ENCODE measurements around the gene ZSWIM4. TPM values are rescaled to one million over a fixed set of nuclear protein-coding genes. Genes with fewer than 3 reads are reported as not detected.

The ZSWIM4 gene
- total and polyA plus RNA-seq, 2 of the 4 experiments (the other 2 are of a cell fraction): 2.2 to 6.2 TPM

- in situ Hi-C loops (cut with MboI; ENCODE audit: low sequenced_read_pairs): no loop called here
- no peak overlapping the region for H3K14ac ChIP-seq (replicated peaks; ENCODE audit: low read depth, low read length)
- peaks cover 0 to 12% of the 10 kb centered on the region in 2 experiments; a peak in 2 of 4 replicates for H3K79me1 ChIP-seq (ENCODE audit: low read depth in 1 of 2, low read length in 2 of 2)
- peaks cover 4% of the 10 kb centered on the region for H4K20me1 ChIP-seq (ENCODE audit: insufficient read depth, low read length)
- H3K23ac ChIP-seq (ENCODE audit: low read depth, low read length): no peak overlapping the region
- BruUV-seq (replicated peaks): no TSS peak
- DNase-seq (no peak), ATAC-seq (ENCODE audit: low read depth) (no peak)
- H3K4ac ChIP-seq (ENCODE audit: low read depth, low read length): no peak overlapping the region
- H3K4me1 ChIP-seq (ENCODE audit: control insufficient read depth, insufficient read depth, low read length): no peaks in the 10 kb centered on the region
- no peak overlapping the region for H2BK120ac ChIP-seq (ENCODE audit: low read depth, low read length)
- no peak overlapping the region for H3K18ac ChIP-seq (ENCODE audit: low read depth, low read length)
- H3K9me1 ChIP-seq (ENCODE audit: insufficient read depth, low read length): peaks cover 3% of the 10 kb centered on the region; the same call in 1 of the 2 replicates
- H3K9me3 ChIP-seq (ENCODE audit: control insufficient read depth, insufficient read depth, low read length): no peaks in the 10 kb centered on the region
- no peak overlapping the region for H2BK20ac ChIP-seq (ENCODE audit: low read depth, low read length)
- no peak overlapping the region for H3K4me3 ChIP-seq (ENCODE audit: insufficient read depth, low read depth, low read length)
- no CpG with 5 or more reads among the region's 11 CpGs for WGBS, 2 experiments (ENCODE audit: extremely low coverage in 2 of 2, insufficient read length in 1 of 2)
- no peak overlapping the region for H4K5ac ChIP-seq (ENCODE audit: low read depth, low read length)
- no peak overlapping the region for H2BK5ac ChIP-seq (ENCODE audit: low read depth, low read length, poor library complexity, severe bottlenecking)
- no peak overlapping the region for H2AK5ac ChIP-seq (ENCODE audit: low read depth, low read length)
- H3K27me3 ChIP-seq (ENCODE audit: control insufficient read depth, insufficient read depth, low read length): no peaks in the 10 kb centered on the region
- dilution Hi-C loops (cut with HindIII; ENCODE audit: low sequenced_read_pairs, unreplicated experiment): no loop called here
- no peak overlapping the region for H2AK9ac ChIP-seq (replicated peaks; ENCODE audit: low read depth, low read length, poor library complexity)
- H3K36me3 ChIP-seq (ENCODE audit: control insufficient read depth, insufficient read depth, low read length): peaks cover 63% of the 10 kb centered on the region
- no peak overlapping the region for H4K8ac ChIP-seq (ENCODE audit: low read depth in 2 of 2, low read length in 2 of 2)
- no peak overlapping the region for H3K27ac ChIP-seq (ENCODE audit: insufficient read depth, low read length)
- no peak for TF ChIP-seq CEBPB (IDR thresholded peaks at IDR 0.05; ENCODE audit: low read depth, low read length)
- TF ChIP-seq POLR2A (IDR thresholded peaks at IDR 0.05; ENCODE audit: low read depth, low read length): no peak
- no peak for TF ChIP-seq MXI1 (IDR thresholded peaks at IDR 0.05; ENCODE audit: borderline replicate concordance, low read depth, low read length)
- no peak for TF ChIP-seq CHD1 (IDR thresholded peaks at IDR 0.05; ENCODE audit: low read depth, low read length)
- no peak for TF ChIP-seq NFE2L2 (IDR thresholded peaks at IDR 0.05; ENCODE audit: low read depth, low read length)
- TF ChIP-seq FOS (IDR thresholded peaks at IDR 0.05; ENCODE audit: low read depth, low read length): no peak
- no peak for TF ChIP-seq RCOR1 (IDR thresholded peaks at IDR 0.05; ENCODE audit: insufficient replicate concordance, low read length)
- no peak for TF ChIP-seq USF2 (IDR thresholded peaks at IDR 0.05; ENCODE audit: low read depth, low read length)
- TF ChIP-seq SMC3 (IDR thresholded peaks at IDR 0.05; ENCODE audit: low read depth, low read length): no peak
- TF ChIP-seq, protein P1, sequence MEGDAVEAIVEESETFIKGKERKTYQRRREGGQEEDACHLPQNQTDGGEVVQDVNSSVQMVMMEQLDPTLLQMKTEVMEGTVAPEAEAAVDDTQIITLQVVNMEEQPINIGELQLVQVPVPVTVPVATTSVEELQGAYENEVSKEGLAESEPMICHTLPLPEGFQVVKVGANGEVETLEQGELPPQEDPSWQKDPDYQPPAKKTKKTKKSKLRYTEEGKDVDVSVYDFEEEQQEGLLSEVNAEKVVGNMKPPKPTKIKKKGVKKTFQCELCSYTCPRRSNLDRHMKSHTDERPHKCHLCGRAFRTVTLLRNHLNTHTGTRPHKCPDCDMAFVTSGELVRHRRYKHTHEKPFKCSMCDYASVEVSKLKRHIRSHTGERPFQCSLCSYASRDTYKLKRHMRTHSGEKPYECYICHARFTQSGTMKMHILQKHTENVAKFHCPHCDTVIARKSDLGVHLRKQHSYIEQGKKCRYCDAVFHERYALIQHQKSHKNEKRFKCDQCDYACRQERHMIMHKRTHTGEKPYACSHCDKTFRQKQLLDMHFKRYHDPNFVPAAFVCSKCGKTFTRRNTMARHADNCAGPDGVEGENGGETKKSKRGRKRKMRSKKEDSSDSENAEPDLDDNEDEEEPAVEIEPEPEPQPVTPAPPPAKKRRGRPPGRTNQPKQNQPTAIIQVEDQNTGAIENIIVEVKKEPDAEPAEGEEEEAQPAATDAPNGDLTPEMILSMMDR (conservative IDR thresholded peaks at IDR 0.05; ENCODE audit: low read depth, low read length): no peak
- TF ChIP-seq MAFK (IDR thresholded peaks at IDR 0.05; ENCODE audit: low read depth, low read length): no peak
- no peak for TF ChIP-seq BHLHE40 (IDR thresholded peaks at IDR 0.05; ENCODE audit: low read depth, low read length)
- TF ChIP-seq MAZ (IDR thresholded peaks at IDR 0.05; ENCODE audit: borderline replicate concordance, low read depth, low read length): no peak
- TF ChIP-seq RFX5 (IDR thresholded peaks at IDR 0.05; ENCODE audit: low read depth, low read length): no peak
- TF ChIP-seq RAD21 (IDR thresholded peaks at IDR 0.05; ENCODE audit: low read length): no peak
- TF ChIP-seq, protein P2, sequence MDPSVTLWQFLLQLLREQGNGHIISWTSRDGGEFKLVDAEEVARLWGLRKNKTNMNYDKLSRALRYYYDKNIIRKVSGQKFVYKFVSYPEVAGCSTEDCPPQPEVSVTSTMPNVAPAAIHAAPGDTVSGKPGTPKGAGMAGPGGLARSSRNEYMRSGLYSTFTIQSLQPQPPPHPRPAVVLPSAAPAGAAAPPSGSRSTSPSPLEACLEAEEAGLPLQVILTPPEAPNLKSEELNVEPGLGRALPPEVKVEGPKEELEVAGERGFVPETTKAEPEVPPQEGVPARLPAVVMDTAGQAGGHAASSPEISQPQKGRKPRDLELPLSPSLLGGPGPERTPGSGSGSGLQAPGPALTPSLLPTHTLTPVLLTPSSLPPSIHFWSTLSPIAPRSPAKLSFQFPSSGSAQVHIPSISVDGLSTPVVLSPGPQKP (IDR thresholded peaks at IDR 0.05; ENCODE audit: borderline replicate concordance, low read depth, low read length): no peak
- peak overlapping the region; percentile 63 for H2AFZ ChIP-seq (replicated peaks; ENCODE audit: low read length, poor library complexity)
- ChIA-PET POLR2A (ENCODE audit: unreplicated experiment) (no interaction called here), CTCF (no interaction called here)
- no peak overlapping the region for H3K9ac ChIP-seq (ENCODE audit: low read depth, low read length)
- no peak overlapping the region for H2BK15ac ChIP-seq (ENCODE audit: low read depth, low read length)
- no peak overlapping the region for H4K91ac ChIP-seq (ENCODE audit: insufficient read depth, low read depth, low read length)
- intact Hi-C loops (cut with micrococcal nuclease): no loop called here
- H3K56ac ChIP-seq (ENCODE audit: extremely low read depth, insufficient read depth, low read length): no peak overlapping the region
- H3K4me2 ChIP-seq (ENCODE audit: low read depth, low read length): no peak overlapping the region
Measured at GRCh38 chr19:13817018-13817614, 21.9 kb downstream of the ZSWIM4 start.
